H9 (cell line): ENCODE results near the gene RELB. TPM values are rescaled to one million over a fixed set of nuclear protein-coding genes. Genes with fewer than 3 reads are reported as not detected.

ENCODE experiments used
- DNase-seq: peaks from one replicate; pipeline ENCODE4 v3.0.0-alpha.2; 2017
- H2AFZ ChIP-seq: one replicate; pipeline ENCODE4 v1.6.1; 2013; ENCODE audit warnings: mild to moderate bottlenecking, low read length, control low read depth, moderate library complexity
- H2AK5ac ChIP-seq: 2 replicates; pipeline ENCODE4 v1.6.1; 2013; ENCODE audit warnings: low read length, control low read depth, mixed read lengths; ENCODE audit not compliant: insufficient read length
- H2BK120ac ChIP-seq: one replicate; pipeline ENCODE4 v1.6.1; 2013; ENCODE audit warnings: low read depth, mild to moderate bottlenecking, low read length, control low read depth, inconsistent platforms; ENCODE audit not compliant: poor library complexity, severe bottlenecking
- H2BK12ac ChIP-seq: 2 replicates; pipeline ENCODE4 v1.6.1; 2013; ENCODE audit warnings: low read length, control low read depth, mixed read lengths, low read depth; ENCODE audit not compliant: insufficient read length
- H2BK15ac ChIP-seq: 2 replicates; pipeline ENCODE4 v1.6.1; 2013; ENCODE audit warnings: low read depth, low read length, control low read depth
- H2BK20ac ChIP-seq: one replicate; pipeline ENCODE4 v1.6.1; 2013; ENCODE audit warnings: low read depth, mild to moderate bottlenecking, low read length, control low read depth, inconsistent platforms; ENCODE audit not compliant: poor library complexity, severe bottlenecking
- H2BK5ac ChIP-seq: 2 replicates; pipeline ENCODE4 v1.6.1; 2013; ENCODE audit warnings: low read length, control low read depth, mixed read lengths; ENCODE audit not compliant: insufficient read length
- H3K14ac ChIP-seq: 2 replicates; pipeline ENCODE4 v1.6.1; 2013; ENCODE audit warnings: low read length, control low read depth; ENCODE audit not compliant: insufficient read depth
- H3K18ac ChIP-seq: 2 replicates; pipeline ENCODE4 v1.6.1; 2013; ENCODE audit warnings: low read depth, mild to moderate bottlenecking, mixed read lengths, low read length, control low read depth; ENCODE audit not compliant: insufficient read length
- H3K23ac ChIP-seq: 2 replicates; pipeline ENCODE4 v1.6.1; 2013; ENCODE audit warnings: low read length, control low read depth, mixed read lengths, low read depth; ENCODE audit not compliant: insufficient read length
- H3K23me2 ChIP-seq: 2 replicates; pipeline ENCODE4 v1.6.1; 2013; ENCODE audit warnings: low read depth, mild to moderate bottlenecking, mixed read lengths, low read length, control low read depth; ENCODE audit not compliant: insufficient read length, poor library complexity, severe bottlenecking
- H3K27ac ChIP-seq: 2 replicates; pipeline ENCODE4 v1.5.1; 2013; ENCODE audit warnings: low read length, control low read depth, mixed read lengths, low read depth; ENCODE audit not compliant: insufficient read length
- H3K27me3 ChIP-seq: 2 replicates; pipeline ENCODE4 v1.6.1; 2013; ENCODE audit warnings: low read length, control low read depth, inconsistent platforms; ENCODE audit not compliant: insufficient read depth
- H3K4ac ChIP-seq: 2 replicates; pipeline ENCODE4 v1.6.1; 2013; ENCODE audit warnings: low read depth, mild to moderate bottlenecking, control low read depth, inconsistent platforms, low read length, moderate library complexity
- H3K4me1 ChIP-seq: 2 replicates; pipeline ENCODE4 v1.6.1; 2013; ENCODE audit warnings: low read length, control low read depth, inconsistent platforms; ENCODE audit not compliant: insufficient read depth
- H3K4me2 ChIP-seq: 2 replicates; pipeline ENCODE4 v1.6.1; 2013; ENCODE audit warnings: low read length, control low read depth, mixed read lengths; ENCODE audit not compliant: insufficient read length, insufficient read depth
- H3K56ac ChIP-seq: 2 replicates; pipeline ENCODE4 v1.6.1; 2013; ENCODE audit warnings: low read depth, mild to moderate bottlenecking, mixed read lengths, low read length, control low read depth; ENCODE audit not compliant: insufficient read length
- H3K79me1 ChIP-seq: 2 replicates; pipeline ENCODE4 v1.6.1; 2013; ENCODE audit warnings: low read depth, mild to moderate bottlenecking, moderate library complexity, low read length, control low read depth, inconsistent platforms; ENCODE audit not compliant: insufficient read depth, poor library complexity, severe bottlenecking
- H3K79me2 ChIP-seq: 2 replicates; pipeline ENCODE4 v1.6.1; 2013; ENCODE audit warnings: low read length, control low read depth, inconsistent platforms; ENCODE audit not compliant: insufficient read depth
- H3K9ac ChIP-seq: 2 replicates; pipeline ENCODE4 v1.6.1; 2013; ENCODE audit warnings: low read length, control low read depth, mixed read lengths; ENCODE audit not compliant: insufficient read length; ENCODE audit errors: extremely low read depth
- H3K9me3 ChIP-seq: one replicate; pipeline ENCODE4 v1.6.1; 2013; ENCODE audit warnings: low read depth, low read length, inconsistent platforms; ENCODE audit not compliant: control insufficient read depth
- H3T11ph ChIP-seq: one replicate; pipeline ENCODE4 v1.6.1; 2013; ENCODE audit warnings: mild to moderate bottlenecking, low read length, control low read depth, inconsistent platforms
- H4K20me1 ChIP-seq: one replicate; pipeline ENCODE4 v1.6.1; 2013; ENCODE audit not compliant: control insufficient read depth, insufficient read length, insufficient read depth
- H4K5ac ChIP-seq: 2 replicates; pipeline ENCODE4 v1.6.1; 2013; ENCODE audit warnings: low read depth, mild to moderate bottlenecking, mixed read lengths, low read length, control low read depth; ENCODE audit not compliant: insufficient read length
- H4K8ac ChIP-seq: replicated peaks from 2 replicates; pipeline ENCODE4 v1.6.1; 2013; ENCODE audit warnings: low read length, control low read depth, mixed read lengths, low read depth; ENCODE audit not compliant: insufficient read length
- H4K91ac ChIP-seq: 2 replicates; pipeline ENCODE4 v1.6.1; 2013; ENCODE audit warnings: low read depth, mild to moderate bottlenecking, moderate library complexity, mixed read lengths, low read length, control low read depth; ENCODE audit not compliant: insufficient read length
- H3K27ac Mint-ChIP-seq, 3 experiments: 2 replicates in 2 of 3; 3 replicates in 1 of 3; pipeline ENCODE4 v1.8.0; 2020 to 2021; ENCODE audit warnings: mixed read lengths in 3 of 3, mild to moderate bottlenecking in 1 of 3, moderate library complexity in 1 of 3
- H3K27me3 Mint-ChIP-seq: 2 replicates; pipeline ENCODE4 v1.8.0; 2021; ENCODE audit warnings: low read depth, mild to moderate bottlenecking, moderate library complexity, mixed read lengths
- H3K36me3 Mint-ChIP-seq, 3 experiments: 2 replicates in 2 of 3; 3 replicates in 1 of 3; pipeline ENCODE4 v1.8.0; 2020 to 2021; ENCODE audit warnings: low read depth in 3 of 3, mixed read lengths in 3 of 3; ENCODE audit not compliant: insufficient read depth in 1 of 3
- H3K4me1 Mint-ChIP-seq, 2 experiments: 2 replicates each; pipeline ENCODE4 v1.8.0; 2020; ENCODE audit warnings: mixed read lengths in 2 of 2
- H3K4me3 Mint-ChIP-seq, 2 experiments: 2 replicates in 1 of 2; 3 replicates in 1 of 2; pipeline ENCODE4 v1.8.0; 2020 to 2021; ENCODE audit warnings: mild to moderate bottlenecking in 2 of 2, mixed read lengths in 2 of 2, moderate library complexity in 1 of 2
- H3K9me3 Mint-ChIP-seq, 2 experiments: 2 replicates in 1 of 2; 3 replicates in 1 of 2; pipeline ENCODE4 v1.8.0; 2020; ENCODE audit warnings: mild to moderate bottlenecking in 2 of 2, mixed read lengths in 2 of 2, moderate library complexity in 1 of 2
- WGBS: extraction: QIAGEN DNeasy Blood & Tissue Kit; methylation state at CpG from one replicate; pipeline ENCODE4 v1.1.7; 2013; ENCODE audit warnings: missing lambda C conversion rate, low lambda C conversion rate, mixed read lengths; ENCODE audit not compliant: insufficient read length; ENCODE audit errors: extremely low coverage; 5-methylcytosine and 5-hydroxymethylcytosine counted together
- total RNA-seq: library from RNA; stranded (reverse); gene quantifications from 2 replicates; pipeline ENCODE4 v1.2.1, GENCODE V29; 2021
- TF ChIP-seq, protein P1 (sequence below): fragments of 200-600 bp; sonication (generic); conservative IDR thresholded peaks from 3 replicates; pipeline ENCODE4 v1.8.0; 2021; ENCODE audit warnings: antibody characterized with exemption, mild to moderate bottlenecking

Gene RELB
- total RNA-seq, 1 experiment from 2014 or later = 13.7 TPM

DNA sequence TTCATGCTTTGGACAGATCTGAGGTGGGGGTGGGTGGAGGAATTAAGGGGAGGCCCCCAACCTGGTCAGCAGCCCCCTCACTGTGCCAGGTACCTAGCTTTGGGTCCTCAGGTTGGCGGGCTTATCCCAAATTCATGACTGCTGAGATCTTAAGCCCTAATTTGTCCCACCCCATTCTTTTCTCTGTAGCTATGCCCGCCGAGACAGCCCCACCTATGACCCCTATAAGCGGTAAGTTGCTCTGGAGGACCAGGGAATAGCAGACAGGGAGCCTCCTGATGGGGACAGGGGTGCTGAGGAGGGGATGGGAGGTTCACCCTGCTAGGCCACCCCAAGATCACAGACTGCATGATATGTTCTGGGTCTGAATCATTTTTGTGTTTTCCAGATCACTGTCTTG, 60.7 kb downstream of the RELB start:
- no peak overlapping the region for H3K14ac ChIP-seq
- Mint-ChIP-seq H3K4me3 (no peak overlapping the region), H3K9me3 (no peaks in the 10 kb centered on the region), H3K27ac (no peak overlapping the region), H3K4me1 (peaks cover 5 to 10% of the 10 kb centered on the region in 2 experiments; a peak in 3 of 4 replicates), H3K27me3 (no peaks in the 10 kb centered on the region), H3K36me3 (peaks cover 54 to 86% (median 80%) of the 10 kb centered on the region in 3 experiments)
- H3K27ac ChIP-seq = no peak overlapping the region
- no peak overlapping the region for H2BK120ac ChIP-seq
- no peak overlapping the region for H3K4ac ChIP-seq
- no peak overlapping the region for H2AK5ac ChIP-seq
- H2BK15ac ChIP-seq = no peak overlapping the region
- no peak overlapping the region for H3K9ac ChIP-seq
- TF ChIP-seq, protein P1, sequence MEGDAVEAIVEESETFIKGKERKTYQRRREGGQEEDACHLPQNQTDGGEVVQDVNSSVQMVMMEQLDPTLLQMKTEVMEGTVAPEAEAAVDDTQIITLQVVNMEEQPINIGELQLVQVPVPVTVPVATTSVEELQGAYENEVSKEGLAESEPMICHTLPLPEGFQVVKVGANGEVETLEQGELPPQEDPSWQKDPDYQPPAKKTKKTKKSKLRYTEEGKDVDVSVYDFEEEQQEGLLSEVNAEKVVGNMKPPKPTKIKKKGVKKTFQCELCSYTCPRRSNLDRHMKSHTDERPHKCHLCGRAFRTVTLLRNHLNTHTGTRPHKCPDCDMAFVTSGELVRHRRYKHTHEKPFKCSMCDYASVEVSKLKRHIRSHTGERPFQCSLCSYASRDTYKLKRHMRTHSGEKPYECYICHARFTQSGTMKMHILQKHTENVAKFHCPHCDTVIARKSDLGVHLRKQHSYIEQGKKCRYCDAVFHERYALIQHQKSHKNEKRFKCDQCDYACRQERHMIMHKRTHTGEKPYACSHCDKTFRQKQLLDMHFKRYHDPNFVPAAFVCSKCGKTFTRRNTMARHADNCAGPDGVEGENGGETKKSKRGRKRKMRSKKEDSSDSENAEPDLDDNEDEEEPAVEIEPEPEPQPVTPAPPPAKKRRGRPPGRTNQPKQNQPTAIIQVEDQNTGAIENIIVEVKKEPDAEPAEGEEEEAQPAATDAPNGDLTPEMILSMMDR = no peak
- no peak overlapping the region for H3K56ac ChIP-seq
- no peak overlapping the region for H4K91ac ChIP-seq
- H4K8ac ChIP-seq = no peak overlapping the region
- no peaks in the 10 kb centered on the region for H3K4me1 ChIP-seq
- no peak overlapping the region for H3K4me2 ChIP-seq
- no CpG with 5 or more reads among the region's 4 CpGs for WGBS
- H4K5ac ChIP-seq = no peak overlapping the region
- DNase-seq = no peak
- H3K79me2 ChIP-seq = no peaks in the 10 kb centered on the region
- no peaks in the 10 kb centered on the region for H4K20me1 ChIP-seq
- no peaks in the 10 kb centered on the region for H3K79me1 ChIP-seq
- H2AFZ ChIP-seq = no peak overlapping the region
- no peaks in the 10 kb centered on the region for H3K23me2 ChIP-seq
- no peaks in the 10 kb centered on the region for H3K9me3 ChIP-seq
- H3K23ac ChIP-seq = no peak overlapping the region
- no peak overlapping the region for H2BK12ac ChIP-seq
- H2BK5ac ChIP-seq = no peak overlapping the region
- no peak overlapping the region for H2BK20ac ChIP-seq
- no peak overlapping the region for H3T11ph ChIP-seq
- no peak overlapping the region for H3K18ac ChIP-seq
- H3K27me3 ChIP-seq = no peaks in the 10 kb centered on the region
